DND-41 (cell line): ENCODE measurements around the gene KCNJ1.

Experiments used
- ATAC-seq: fragments of 200-7000 bp; cut with Tn5 transposase; 3 replicates; pipeline ENCODE4 v1.9.1; 2021; ENCODE audit warnings: low read depth; ENCODE audit not compliant: insufficient read depth
- DNase-seq: peaks from one replicate; pipeline ENCODE4 v3.0.0-alpha.2; 2020
- H2AFZ ChIP-seq: 2 replicates; pipeline ENCODE4 v1.6.0; 2012; ENCODE audit warnings: low read depth, low read length
- H3K27ac ChIP-seq: 2 replicates; pipeline ENCODE4 v1.5.1; 2012; ENCODE audit warnings: low read length, inconsistent platforms
- H3K27me3 ChIP-seq: fragments of 200-600 bp; sonication (generic); 2 replicates; pipeline ENCODE4 v1.6.0; 2012; ENCODE audit warnings: low read length, mild to moderate bottlenecking, inconsistent platforms; ENCODE audit not compliant: insufficient read depth, poor library complexity
- H3K36me3 ChIP-seq: 2 replicates; pipeline ENCODE4 v1.5.1; 2012; ENCODE audit warnings: low read length, inconsistent platforms; ENCODE audit not compliant: insufficient read depth
- H3K4me1 ChIP-seq: 2 replicates; pipeline ENCODE4 v1.5.1; 2012; ENCODE audit warnings: mild to moderate bottlenecking, low read length; ENCODE audit not compliant: insufficient read depth
- H3K4me2 ChIP-seq: 2 replicates; pipeline ENCODE4 v1.6.0; 2012; ENCODE audit warnings: mild to moderate bottlenecking, moderate library complexity, low read length, inconsistent platforms; ENCODE audit not compliant: insufficient read depth
- H3K4me3 ChIP-seq, 2 experiments: fragments of 200-600 bp in 1 of 2; shearing (Covaris generic) in 1 of 2; 2 replicates each; pipeline ENCODE4 v1.5.1; 2012 to 2016; ENCODE audit warnings: inconsistent platforms in 2 of 2, low read length in 2 of 2, mild to moderate bottlenecking in 2 of 2, low read depth in 1 of 2, moderate library complexity in 1 of 2
- H3K79me2 ChIP-seq: 2 replicates; pipeline ENCODE4 v1.6.0; 2012; ENCODE audit warnings: low read length, inconsistent platforms; ENCODE audit not compliant: insufficient read depth
- H3K9ac ChIP-seq: 2 replicates; pipeline ENCODE4 v1.6.0; 2012; ENCODE audit warnings: low read depth, mild to moderate bottlenecking, inconsistent platforms, low read length, moderate library complexity
- H3K9me3 ChIP-seq: 2 replicates; pipeline ENCODE4 v1.5.1; 2012; ENCODE audit warnings: low read length, moderate library complexity, mild to moderate bottlenecking, inconsistent platforms; ENCODE audit not compliant: insufficient read depth, severe bottlenecking
- H4K20me1 ChIP-seq: 2 replicates; pipeline ENCODE4 v1.6.0; 2012; ENCODE audit warnings: low read length; ENCODE audit not compliant: insufficient read depth
- EZH2 ChIP-seq: IDR thresholded peaks from 3 replicates; pipeline ENCODE4 v1.6.1; 2012; ENCODE audit warnings: borderline replicate concordance, low read depth, mild to moderate bottlenecking, moderate library complexity, low read length, inconsistent platforms; ENCODE audit not compliant: severe bottlenecking
- TF ChIP-seq, protein P1 (sequence below): IDR thresholded peaks from 2 replicates; pipeline ENCODE4 v1.5.1; 2012; ENCODE audit warnings: borderline replicate concordance, low read length, moderate library complexity, mild to moderate bottlenecking; ENCODE audit not compliant: poor library complexity, severe bottlenecking; ENCODE audit errors: extremely low read depth

The KCNJ1 gene

DNA sequence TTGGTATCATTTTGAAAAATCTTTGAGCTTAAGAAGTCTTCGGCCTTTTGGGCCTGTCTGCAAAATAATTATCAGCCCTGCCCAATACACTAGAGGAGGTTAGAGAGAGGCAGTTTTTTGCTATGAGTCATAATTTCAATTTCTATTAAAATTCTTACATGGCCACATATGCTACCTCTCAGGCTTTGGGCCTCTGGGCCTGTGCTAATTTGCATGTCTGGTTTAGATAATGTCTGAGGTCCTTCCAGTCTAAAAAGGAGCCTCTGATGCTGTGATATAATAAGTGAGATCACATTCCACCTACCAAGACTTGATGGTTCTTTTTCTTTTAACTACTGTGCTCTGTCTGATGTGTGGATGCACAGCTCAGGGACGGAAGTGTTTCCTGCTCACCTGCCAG is 70.8 kb downstream of the KCNJ1 start:
- peaks cover 44% of the 10 kb centered on the region for H3K36me3 ChIP-seq
- H3K79me2 ChIP-seq, result no peaks in the 10 kb centered on the region
- H4K20me1 ChIP-seq, result no peaks in the 10 kb centered on the region
- H3K27ac ChIP-seq, result no peak overlapping the region
- DNase-seq (no peak), ATAC-seq (no peak)
- H3K4me2 ChIP-seq, result no peak overlapping the region
- H3K4me3 ChIP-seq, result no peak overlapping the region
- no peaks in the 10 kb centered on the region for H3K27me3 ChIP-seq
- no peak overlapping the region for H2AFZ ChIP-seq
- no peaks in the 10 kb centered on the region for H3K4me1 ChIP-seq
- no peak overlapping the region for H3K9ac ChIP-seq
- H3K9me3 ChIP-seq, result no peaks in the 10 kb centered on the region
- no peak for TF ChIP-seq EZH2

DNA sequence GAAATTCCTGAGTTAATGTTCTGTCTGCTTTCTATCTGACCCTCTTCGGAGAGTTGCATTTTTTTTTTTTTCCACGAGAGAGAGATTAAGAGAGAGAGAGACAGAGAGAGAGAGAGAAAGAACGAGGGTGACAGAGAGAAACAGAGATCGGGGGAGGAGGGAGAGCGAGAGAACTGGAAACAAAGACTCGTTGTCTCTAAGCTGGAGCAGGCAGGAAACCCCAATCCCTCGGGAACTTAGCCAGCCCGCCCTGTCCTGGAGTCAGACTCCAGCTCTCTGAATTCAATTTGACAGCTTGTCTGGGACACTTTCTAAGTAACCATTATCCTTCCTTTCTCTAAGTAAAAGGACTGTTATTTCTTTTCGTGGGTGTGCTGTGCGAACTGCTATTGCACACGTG is 76.9 kb downstream of the KCNJ1 start:
- Histone ChIP-seq H3K27ac (no peak overlapping the region), H3K79me2 (no peaks in the 10 kb centered on the region), H3K27me3 (no peaks in the 10 kb centered on the region), H3K9me3 (no peaks in the 10 kb centered on the region), H2AFZ (no peak overlapping the region), H3K4me2 (no peak overlapping the region), H3K9ac (no peak overlapping the region), H4K20me1 (no peaks in the 10 kb centered on the region), H3K4me1 (no peaks in the 10 kb centered on the region), H3K36me3 (peaks cover 58% of the 10 kb centered on the region), H3K4me3 (no peak overlapping the region)
- TF ChIP-seq, protein P1, sequence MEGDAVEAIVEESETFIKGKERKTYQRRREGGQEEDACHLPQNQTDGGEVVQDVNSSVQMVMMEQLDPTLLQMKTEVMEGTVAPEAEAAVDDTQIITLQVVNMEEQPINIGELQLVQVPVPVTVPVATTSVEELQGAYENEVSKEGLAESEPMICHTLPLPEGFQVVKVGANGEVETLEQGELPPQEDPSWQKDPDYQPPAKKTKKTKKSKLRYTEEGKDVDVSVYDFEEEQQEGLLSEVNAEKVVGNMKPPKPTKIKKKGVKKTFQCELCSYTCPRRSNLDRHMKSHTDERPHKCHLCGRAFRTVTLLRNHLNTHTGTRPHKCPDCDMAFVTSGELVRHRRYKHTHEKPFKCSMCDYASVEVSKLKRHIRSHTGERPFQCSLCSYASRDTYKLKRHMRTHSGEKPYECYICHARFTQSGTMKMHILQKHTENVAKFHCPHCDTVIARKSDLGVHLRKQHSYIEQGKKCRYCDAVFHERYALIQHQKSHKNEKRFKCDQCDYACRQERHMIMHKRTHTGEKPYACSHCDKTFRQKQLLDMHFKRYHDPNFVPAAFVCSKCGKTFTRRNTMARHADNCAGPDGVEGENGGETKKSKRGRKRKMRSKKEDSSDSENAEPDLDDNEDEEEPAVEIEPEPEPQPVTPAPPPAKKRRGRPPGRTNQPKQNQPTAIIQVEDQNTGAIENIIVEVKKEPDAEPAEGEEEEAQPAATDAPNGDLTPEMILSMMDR, result no peak
- no peak for TF ChIP-seq EZH2
- no peak for DNase-seq
- ATAC-seq, result no peak

DNA sequence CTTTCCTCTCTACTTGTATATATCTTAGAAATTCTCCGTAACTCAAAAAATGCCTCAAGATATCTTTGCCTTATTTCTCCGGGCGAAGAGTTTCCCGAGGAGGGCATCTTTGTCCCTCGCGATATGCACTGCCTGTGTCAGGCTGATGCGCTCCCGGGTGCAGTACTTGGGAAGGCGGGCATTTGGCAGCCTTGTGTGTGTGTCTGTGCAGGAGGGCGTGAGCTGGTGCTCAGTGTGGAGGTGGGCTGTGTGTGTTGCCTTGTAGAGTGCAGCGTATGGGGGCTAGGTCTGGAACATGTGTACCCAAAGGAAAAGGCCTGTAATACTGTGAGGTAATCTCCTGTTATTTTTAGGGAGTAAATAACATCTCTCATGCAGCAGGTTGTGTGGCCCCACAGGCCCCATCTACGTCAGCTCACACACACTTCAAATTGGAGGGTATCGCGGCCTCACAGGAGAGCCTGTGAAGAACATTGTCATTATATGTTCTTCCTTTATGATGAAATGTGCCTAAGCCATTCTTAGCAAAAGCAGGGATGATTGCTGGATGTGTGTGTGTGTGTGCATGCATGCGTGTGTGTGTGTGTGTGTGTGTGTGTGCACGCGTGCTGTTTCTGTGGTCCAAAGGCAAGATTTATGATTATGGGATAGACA is 77.5 kb downstream of the KCNJ1 start:
- H2AFZ ChIP-seq, result no peak overlapping the region
- no peak overlapping the region for H3K4me3 ChIP-seq
- H3K36me3 ChIP-seq, result peaks cover 60% of the 10 kb centered on the region
- H3K4me1 ChIP-seq, result no peaks in the 10 kb centered on the region
- ATAC-seq, result no peak
- TF ChIP-seq, protein P1, result no peak
- no peak for TF ChIP-seq EZH2
- no peak for DNase-seq
- no peaks in the 10 kb centered on the region for H3K79me2 ChIP-seq
- no peaks in the 10 kb centered on the region for H3K9me3 ChIP-seq
- no peak overlapping the region for H3K9ac ChIP-seq
- no peak overlapping the region for H3K4me2 ChIP-seq
- no peaks in the 10 kb centered on the region for H3K27me3 ChIP-seq
- H4K20me1 ChIP-seq, result no peaks in the 10 kb centered on the region
- H3K27ac ChIP-seq, result no peak overlapping the region
